Prostate gland (tissue), 2 donors: ENCODE measurements around the gene SEPHS1. TPM values are rescaled to one million over a fixed set of nuclear protein-coding genes. Genes with fewer than 3 reads are reported as not detected.

Experiments
- DNase-seq: peaks from one replicate; pipeline ENCODE4 v3.0.0-alpha.2; 2019; ENCODE audit warnings: low spot score
- H3K27ac ChIP-seq, 2 donors: fragments of 200-600 bp; sonication (generic); 2 replicates each; pipeline ENCODE4 v1.5.1; 2017 to 2019
- H3K27me3 ChIP-seq: fragments of 200-600 bp; sonication (generic); replicated peaks from 2 replicates; pipeline ENCODE4 v1.5.1; 2019; ENCODE audit not compliant: insufficient read depth
- H3K36me3 ChIP-seq, 2 donors: fragments of 200-600 bp; sonication (generic); 1 replicate in 1 of 2; 2 replicates in 1 of 2; pipeline versions ENCODE4 v1.5.1 to v1.8.1; 2017 to 2019
- H3K4me1 ChIP-seq: fragments of 200-600 bp; sonication (generic); replicated peaks from 2 replicates; pipeline ENCODE4 v1.5.1; 2019
- H3K4me3 ChIP-seq, 2 donors: fragments of 200-600 bp; sonication (generic); 2 replicates each; pipeline ENCODE4 v1.5.1; 2017 to 2019
- H3K9me3 ChIP-seq: fragments of 200-600 bp; sonication (generic); 2 replicates; pipeline ENCODE4 v1.5.1; 2017
- POLR2A ChIP-seq: fragments of 450-650 bp; IDR thresholded peaks from one replicate; pipeline ENCODE4 v1.6.1; 2016; ENCODE audit warnings: antibody characterized with exemption, mild to moderate bottlenecking
- POLR2AphosphoS5 ChIP-seq: sonication (generic); formaldehyde crosslinking; IDR thresholded peaks from one replicate; pipeline ENCODE4 v1.6.1; 2017; ENCODE audit warnings: antibody characterized with exemption
- WGBS: methylation state at CpG from one replicate; pipeline ENCODE4 v1.1.5; 2018; 5-methylcytosine and 5-hydroxymethylcytosine counted together
- intact Hi-C: fragments of 100-400 bp; cut with DNase I; formaldehyde crosslinking; loops from one replicate; pipeline ENCODE4 v1.14.2; 2022
- total RNA-seq, 2 donors: library from RNA; depleted of rRNA; stranded (reverse); fragments of >200 nt; gene quantifications; one replicate each; pipeline ENCODE4 v1.1.0, GENCODE V29; 2016
- TF ChIP-seq, protein P1 (sequence below), 4 experiments: fragments of 200-600 bp in 2 of 4; fragments of 450-650 bp in 2 of 4; sonication (generic) in 2 of 4; IDR thresholded peaks; 1 replicate in 3 of 4; 2 replicates in 1 of 4; pipeline ENCODE4 v1.5.1; 2016 to 2019; ENCODE audit warnings: antibody characterized with exemption in 4 of 4, mild to moderate bottlenecking in 2 of 4, moderate library complexity in 2 of 4

SEPHS1 gene
- total RNA-seq, 2 donors from 2014 or later = 41.1 to 60.9 TPM

DNA sequence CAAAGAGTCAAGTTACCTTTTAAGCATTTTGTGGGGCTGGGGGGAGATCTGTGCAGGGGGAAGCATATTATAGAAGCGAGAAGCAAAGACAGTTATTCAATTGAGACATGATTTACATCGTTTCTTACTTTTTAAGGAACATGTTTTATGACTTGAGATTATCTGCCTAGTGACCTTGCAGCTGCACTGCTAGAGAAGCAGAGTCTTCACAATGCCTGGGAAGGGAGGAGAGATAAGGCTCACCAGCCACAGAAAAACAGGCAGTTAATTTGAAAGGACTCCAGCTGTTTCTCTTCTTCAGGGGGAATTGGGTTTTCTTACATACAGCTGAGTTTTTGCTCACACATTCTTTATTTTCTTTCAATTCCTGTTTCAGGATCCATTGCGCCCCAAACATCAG is 79.3 kb downstream of the SEPHS1 start:
- Histone ChIP-seq H3K9me3 (no peaks in the 10 kb centered on the region), H3K36me3 (no peaks in the 10 kb centered on the region), H3K4me3 (no peak overlapping the region), H3K4me1 (peaks cover 3% of the 10 kb centered on the region), H3K27me3 (no peaks in the 10 kb centered on the region), H3K27ac (no peak overlapping the region)
- TF ChIP-seq, protein P1, sequence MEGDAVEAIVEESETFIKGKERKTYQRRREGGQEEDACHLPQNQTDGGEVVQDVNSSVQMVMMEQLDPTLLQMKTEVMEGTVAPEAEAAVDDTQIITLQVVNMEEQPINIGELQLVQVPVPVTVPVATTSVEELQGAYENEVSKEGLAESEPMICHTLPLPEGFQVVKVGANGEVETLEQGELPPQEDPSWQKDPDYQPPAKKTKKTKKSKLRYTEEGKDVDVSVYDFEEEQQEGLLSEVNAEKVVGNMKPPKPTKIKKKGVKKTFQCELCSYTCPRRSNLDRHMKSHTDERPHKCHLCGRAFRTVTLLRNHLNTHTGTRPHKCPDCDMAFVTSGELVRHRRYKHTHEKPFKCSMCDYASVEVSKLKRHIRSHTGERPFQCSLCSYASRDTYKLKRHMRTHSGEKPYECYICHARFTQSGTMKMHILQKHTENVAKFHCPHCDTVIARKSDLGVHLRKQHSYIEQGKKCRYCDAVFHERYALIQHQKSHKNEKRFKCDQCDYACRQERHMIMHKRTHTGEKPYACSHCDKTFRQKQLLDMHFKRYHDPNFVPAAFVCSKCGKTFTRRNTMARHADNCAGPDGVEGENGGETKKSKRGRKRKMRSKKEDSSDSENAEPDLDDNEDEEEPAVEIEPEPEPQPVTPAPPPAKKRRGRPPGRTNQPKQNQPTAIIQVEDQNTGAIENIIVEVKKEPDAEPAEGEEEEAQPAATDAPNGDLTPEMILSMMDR (IDR thresholded peaks at IDR 0.05) = no peak
- TF ChIP-seq POLR2AphosphoS5 = no peak
- no peak for TF ChIP-seq POLR2A
- no peak for DNase-seq
- 26% methylated on average over 3 of the region's 3 CpGs for WGBS
- intact Hi-C loops = no loop called here

DNA sequence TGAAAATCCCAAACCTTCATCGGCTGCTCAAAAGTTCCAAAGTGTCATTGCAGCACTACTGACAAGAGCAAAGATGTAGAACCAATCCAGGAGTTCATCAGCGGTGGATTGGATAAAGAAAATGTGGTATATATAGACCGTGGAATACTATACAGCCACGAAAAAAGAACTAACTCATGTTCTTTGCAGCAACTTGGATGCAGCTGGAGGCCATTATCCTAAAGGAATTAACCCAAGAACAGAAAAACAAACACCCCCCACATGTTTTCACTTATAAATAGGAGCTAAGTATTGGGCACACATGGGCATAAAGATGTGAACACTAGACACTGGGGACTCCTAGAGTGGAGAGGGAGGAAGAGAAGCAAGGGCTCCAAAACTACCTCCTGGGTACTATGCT is 79.8 kb downstream of the SEPHS1 start:
- Histone ChIP-seq H3K36me3 (no peaks in the 10 kb centered on the region), H3K9me3 (no peaks in the 10 kb centered on the region), H3K4me3 (no peak overlapping the region), H3K27ac (no peak overlapping the region), H3K4me1 (peaks cover 3% of the 10 kb centered on the region), H3K27me3 (no peaks in the 10 kb centered on the region)
- intact Hi-C loops = no loop called here
- 74% methylated on average over 4 of the region's 4 CpGs for WGBS
- DNase-seq = no peak
- TF ChIP-seq POLR2A = no peak

Other genes with a start within 250 kb of the SEPHS1 start
- 10 to 100 TPM; 19.2 to 69.9 TPM for gene OPTN, start 248.1 kb downstream of the SEPHS1 start, total RNA-seq
- gene MCM10, start 186.7 kb downstream of the SEPHS1 start, total RNA-seq = 1 to 10 TPM in 1 of 2 donors, under 1 TPM in 1; 0.55 to 1.6 TPM
- not detected for gene UCMA, start 113.9 kb downstream of the SEPHS1 start, total RNA-seq
- gene PHYH, start 48.2 kb downstream of the SEPHS1 start, total RNA-seq = 10 to 100 TPM; 18.2 to 27.4 TPM
- gene BEND7, start 180.7 kb upstream of the SEPHS1 start, total RNA-seq = 10 to 100 TPM; 10.1 to 44.5 TPM
- gene PRPF18, start 238.7 kb upstream of the SEPHS1 start, total RNA-seq = 10 to 100 TPM; 23.1 to 31.1 TPM